GM18507 (cell line): ENCODE measurements around the gene TTC32.
"Not testable (repeated sequence)": the region's sequence is repeated elsewhere in the genome, so short reads cannot be mapped to it uniquely, and the experiment has no call there.

Source experiments
- DNase-seq: peaks from one replicate; pipeline ENCODE4 v3.0.0; 2011; ENCODE audit warnings: low read depth; ENCODE audit not compliant: insufficient read length; ENCODE audit errors: extremely low spot score
- FAIRE-seq: peaks from 2 replicates; lab custom pipeline; 2011; peaks lifted over from hg19 to GRCh38; lab: Jason Lieb, UNC

The TTC32 gene

GRCh38 chr2:19880191-19880590, 21.6 kb downstream of the TTC32 start:
- not testable (repeated sequence) for DNase-seq, FAIRE-seq

- FAIRE-seq (no peak), DNase-seq (no peak)
Measured at GRCh38 chr2:19879120-19879519, 22.7 kb downstream of the TTC32 start.

GRCh38 chr2:19878268-19879046, 23.3 kb downstream of the TTC32 start:
- FAIRE-seq (no peak), DNase-seq (no peak)

- no peak for FAIRE-seq
- DNase-seq: no peak
Measured at GRCh38 chr2:19876751-19877150, 25.0 kb downstream of the TTC32 start.

- DNase-seq: no peak
- no peak for FAIRE-seq
Measured at GRCh38 chr2:19875280-19875679, 26.5 kb downstream of the TTC32 start.

GRCh38 chr2:19874726-19875125, 27.1 kb downstream of the TTC32 start:
- no peak for FAIRE-seq
- no peak for DNase-seq

- DNase-seq (no peak), FAIRE-seq (no peak)
Measured at GRCh38 chr2:19873014-19873413, 28.8 kb downstream of the TTC32 start.

- DNase-seq (no peak), FAIRE-seq (no peak)
Measured at GRCh38 chr2:19872302-19872701, 29.5 kb downstream of the TTC32 start.

- no peak for DNase-seq
- no peak for FAIRE-seq
Measured at GRCh38 chr2:19871836-19872235, 29.9 kb downstream of the TTC32 start.

GRCh38 chr2:19870792-19871191, 31.0 kb downstream of the TTC32 start:
- FAIRE-seq (no peak), DNase-seq (no peak)

- FAIRE-seq: no peak
- peak; percentile 35 for DNase-seq
Measured at GRCh38 chr2:19868701-19869580, 32.8 kb downstream of the TTC32 start.

- FAIRE-seq (no peak), DNase-seq (no peak)
Measured at GRCh38 chr2:19868224-19868623, 33.6 kb downstream of the TTC32 start.

- FAIRE-seq (peak; percentile 15), DNase-seq (no peak)
Measured at GRCh38 chr2:19866771-19867170, 35.0 kb downstream of the TTC32 start.

GRCh38 chr2:19865151-19865550, 36.6 kb downstream of the TTC32 start:
- FAIRE-seq: no peak
- no peak for DNase-seq

- FAIRE-seq: no peak
- DNase-seq: no peak
Measured at GRCh38 chr2:19864381-19864780, 37.4 kb downstream of the TTC32 start.

- no peak for FAIRE-seq
Measured at GRCh38 chr2:19863303-19864041, 38.3 kb downstream of the TTC32 start.

GRCh38 chr2:19861813-19862212, 40.0 kb downstream of the TTC32 start:
- no peak for DNase-seq

More at GRCh38 chr2:19863303-19864041, 38.3 kb downstream of the TTC32 start:
- DNase-seq: peak; percentile 63

GRCh38 chr2:19860022-19860421, 41.8 kb downstream of the TTC32 start:
- FAIRE-seq (no peak), DNase-seq (no peak)

More at GRCh38 chr2:19861813-19862212, 40.0 kb downstream of the TTC32 start:
- FAIRE-seq: no peak

GRCh38 chr2:19859565-19859964, 42.2 kb downstream of the TTC32 start:
- no peak for FAIRE-seq
- no peak for DNase-seq

GRCh38 chr2:19857806-19858205, 44.0 kb downstream of the TTC32 start:
- DNase-seq (no peak), FAIRE-seq (no peak)
